ENCODE data around the gene NPTN. TPM values are rescaled to one million over a fixed set of nuclear protein-coding genes. Genes with fewer than 3 reads are reported as not detected.

NPTN gene
- polyA plus RNA-seq, 1 donor from 2014 or later: 27.1 TPM

DNA sequence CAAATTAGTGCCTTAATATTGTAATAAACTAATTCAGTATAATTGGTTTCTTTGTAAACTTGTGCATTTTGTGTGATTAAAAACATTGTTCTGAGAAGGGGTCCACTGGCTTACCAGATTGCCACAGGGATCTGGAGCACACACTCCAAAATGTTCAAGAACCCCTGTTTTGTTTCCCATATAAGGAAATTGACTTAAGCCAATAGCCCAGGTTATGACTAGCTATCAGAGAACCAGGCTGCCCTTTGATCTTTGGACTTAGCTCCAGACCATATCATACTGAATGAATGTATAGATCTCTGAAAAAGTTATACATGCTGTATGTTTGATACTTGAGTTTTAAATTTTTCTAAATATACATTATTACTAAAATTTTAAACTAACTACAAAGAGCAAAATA is 91.7 kb downstream of the NPTN start:
- peaks cover 4% of the 10 kb centered on the region for H3K36me3 Mint-ChIP-seq
- no peaks in the 10 kb centered on the region for H3K4me1 Mint-ChIP-seq
- no peak overlapping the region for H3K27ac Mint-ChIP-seq
- H3K9me3 Mint-ChIP-seq: no peaks in the 10 kb centered on the region
- H3K4me3 Mint-ChIP-seq: no peak overlapping the region
- no peaks in the 10 kb centered on the region for H3K27me3 Mint-ChIP-seq

DNA sequence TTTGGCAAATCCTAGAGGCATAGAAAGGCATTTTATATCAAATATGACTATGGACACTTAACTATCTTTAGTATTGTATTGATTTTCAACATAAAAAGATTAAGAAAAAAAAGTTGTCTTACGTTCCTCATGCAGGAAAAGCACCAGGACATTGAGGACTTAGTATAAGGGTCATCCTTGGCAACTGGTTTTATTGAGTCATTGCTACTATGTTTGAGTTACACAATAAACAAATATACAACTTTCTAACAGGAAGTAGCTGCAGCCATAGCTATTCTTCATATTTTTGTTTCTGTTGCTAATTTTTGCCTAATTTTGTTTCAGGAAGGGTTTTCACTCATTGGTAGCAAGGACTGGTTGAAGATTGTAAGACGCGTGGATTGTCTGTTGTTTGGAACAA is 93.0 kb downstream of the NPTN start:
- H3K4me3 Mint-ChIP-seq: no peak overlapping the region
- no peaks in the 10 kb centered on the region for H3K4me1 Mint-ChIP-seq
- H3K27me3 Mint-ChIP-seq: no peaks in the 10 kb centered on the region
- no peaks in the 10 kb centered on the region for H3K36me3 Mint-ChIP-seq
- no peak overlapping the region for H3K27ac Mint-ChIP-seq
- no peaks in the 10 kb centered on the region for H3K9me3 Mint-ChIP-seq

DNA sequence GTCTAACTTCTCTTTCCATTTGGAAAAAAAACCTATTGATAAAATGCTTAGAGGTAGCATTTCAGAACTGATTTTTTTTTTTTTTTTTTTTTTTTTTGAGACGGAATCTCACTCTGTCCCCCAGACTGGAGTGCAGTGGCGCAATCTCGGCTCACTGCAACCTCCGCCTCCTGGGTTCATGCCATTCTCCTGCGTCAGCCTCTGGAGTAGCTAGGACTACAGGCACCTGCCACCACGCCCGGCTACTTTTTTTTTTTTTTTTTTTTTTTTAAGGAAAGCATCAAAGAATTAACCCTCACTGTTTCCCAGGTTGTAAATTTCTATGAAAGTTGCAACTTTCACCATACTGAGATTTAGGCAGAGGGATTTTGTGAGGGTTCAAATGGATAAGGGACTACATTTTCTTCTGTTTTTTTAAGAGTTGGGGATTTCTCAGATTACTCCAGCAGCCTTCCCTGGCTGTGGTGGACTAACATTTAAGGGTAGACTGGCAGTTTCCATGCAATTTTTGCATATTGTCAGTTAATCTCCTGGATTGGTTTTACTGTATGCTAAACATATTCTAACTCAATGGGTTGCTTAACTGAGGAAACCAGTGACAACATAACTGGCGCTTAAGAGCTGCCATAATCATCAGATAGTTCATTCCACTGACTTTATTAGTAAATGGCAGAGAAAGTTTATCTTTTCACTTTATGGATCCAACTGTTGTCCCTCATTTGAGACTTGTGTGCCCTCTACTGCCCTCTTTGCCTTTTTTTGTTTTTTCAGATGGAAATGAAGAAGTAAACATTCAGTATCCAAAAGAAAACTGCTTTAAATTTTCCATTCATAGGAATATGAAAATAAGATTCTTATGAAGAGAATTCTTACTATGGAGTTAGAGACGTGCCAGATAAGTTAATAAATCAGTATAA is 93.7 kb downstream of the NPTN start:
- no peaks in the 10 kb centered on the region for H3K27me3 Mint-ChIP-seq

DNA sequence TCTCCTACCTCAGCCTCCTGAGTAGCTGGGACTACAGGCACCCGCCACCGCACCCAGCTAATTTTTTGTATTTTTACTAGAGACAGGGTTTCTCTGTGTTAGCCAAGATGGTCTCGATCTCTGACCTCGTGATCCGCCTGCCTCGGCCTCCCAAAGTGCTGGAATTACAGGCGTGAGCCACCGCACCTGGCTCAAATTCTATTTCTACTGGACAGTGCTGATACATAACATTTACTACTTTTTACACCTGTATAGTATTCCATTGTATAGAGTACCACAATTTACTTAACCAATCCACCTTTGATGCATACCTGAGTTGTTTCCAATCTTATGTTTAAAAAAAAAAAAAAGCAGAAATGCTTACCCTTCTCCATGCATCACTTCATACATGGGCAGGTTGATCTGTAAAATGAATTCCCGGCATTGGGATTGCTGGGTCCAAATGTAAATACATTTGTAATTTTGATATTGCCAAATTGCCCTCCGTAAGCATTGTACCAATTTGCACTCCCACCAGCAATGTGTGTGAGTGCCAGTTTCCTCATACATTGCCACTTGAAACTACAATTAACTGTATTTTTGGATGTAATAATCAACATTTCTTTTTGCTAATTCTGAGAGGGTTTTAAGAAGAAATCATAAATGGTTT is 94.5 kb downstream of the NPTN start:
- Mint-ChIP-seq H3K4me3 (no peak overlapping the region), H3K36me3 (no peaks in the 10 kb centered on the region), H3K4me1 (no peaks in the 10 kb centered on the region), H3K9me3 (no peaks in the 10 kb centered on the region), H3K27me3 (no peaks in the 10 kb centered on the region), H3K27ac (no peak overlapping the region)

More for the DNA sequence above, 93.7 kb downstream of the NPTN start:
- no peak overlapping the region for H3K27ac Mint-ChIP-seq
- H3K9me3 Mint-ChIP-seq: no peaks in the 10 kb centered on the region
- no peaks in the 10 kb centered on the region for H3K4me1 Mint-ChIP-seq
- no peak overlapping the region for H3K4me3 Mint-ChIP-seq
- no peaks in the 10 kb centered on the region for H3K36me3 Mint-ChIP-seq

DNA sequence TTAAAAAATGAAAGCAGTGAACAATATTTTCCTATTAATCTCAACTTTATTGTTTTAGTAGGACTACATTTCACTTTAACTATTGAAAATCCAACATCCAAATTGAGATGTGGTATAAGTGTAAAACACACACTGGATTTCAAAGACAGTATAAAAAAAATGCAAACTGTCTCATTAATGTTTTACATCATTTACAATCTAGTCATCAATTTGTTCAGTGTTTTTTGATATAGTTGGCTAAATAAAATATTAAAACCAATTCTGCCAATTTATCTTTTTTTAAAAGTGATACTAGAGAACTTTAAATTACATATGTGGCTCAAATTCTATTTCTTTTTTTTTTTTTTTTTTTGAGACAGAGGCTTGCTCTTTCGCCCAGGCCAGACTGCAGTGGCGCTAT is 95.1 kb downstream of the NPTN start:
- Mint-ChIP-seq H3K9me3 (no peaks in the 10 kb centered on the region), H3K4me1 (no peaks in the 10 kb centered on the region), H3K36me3 (no peaks in the 10 kb centered on the region), H3K27ac (no peak overlapping the region), H3K27me3 (no peaks in the 10 kb centered on the region), H3K4me3 (no peak overlapping the region)

DNA sequence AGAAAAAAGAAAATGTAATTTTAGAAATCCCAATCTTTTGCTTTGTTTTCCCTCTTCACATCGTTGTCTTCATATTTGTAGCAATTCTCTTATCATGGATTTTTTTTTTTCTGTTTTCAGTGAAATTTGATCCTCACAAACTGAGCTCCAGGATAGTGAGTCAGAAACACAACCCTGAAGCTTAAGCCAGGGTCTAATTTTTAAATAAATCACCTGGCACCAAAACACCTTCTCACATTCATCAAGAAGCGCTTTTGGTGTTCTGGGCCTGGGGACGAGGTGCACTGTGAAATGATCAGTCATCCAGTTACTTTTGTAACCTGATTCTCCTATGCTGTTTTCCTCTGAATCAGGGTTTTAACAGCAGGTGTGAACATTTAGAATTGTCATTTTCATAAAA is 102.5 kb downstream of the NPTN start:
- peaks cover 2% of the 10 kb centered on the region for H3K27me3 Mint-ChIP-seq
- no peaks in the 10 kb centered on the region for H3K36me3 Mint-ChIP-seq
- no peak overlapping the region for H3K27ac Mint-ChIP-seq
- no peaks in the 10 kb centered on the region for H3K4me1 Mint-ChIP-seq
- peaks cover 0 to 2% (median 0%) of the 10 kb centered on the region in 3 donors for H3K9me3 Mint-ChIP-seq
- no peak overlapping the region for H3K4me3 Mint-ChIP-seq

DNA sequence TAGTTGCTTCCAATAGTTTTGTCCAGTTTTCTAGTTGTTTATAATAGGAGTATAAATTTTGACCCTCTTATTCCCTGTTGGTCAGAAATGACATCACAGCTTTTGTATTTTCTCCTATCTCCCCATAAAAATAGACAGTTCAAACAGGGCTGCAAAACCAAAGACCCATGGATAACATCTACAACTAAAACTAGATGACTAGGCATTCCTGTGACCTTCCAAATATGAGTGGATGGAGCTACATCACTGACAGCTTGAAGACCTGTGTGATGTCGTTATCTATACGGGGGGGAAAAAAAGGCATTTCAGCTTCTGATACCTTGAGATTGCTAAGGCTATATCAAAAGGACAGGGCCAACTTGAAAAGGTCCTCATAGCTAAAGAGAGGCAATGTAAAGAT is 105.6 kb downstream of the NPTN start:
- peaks cover 0 to 2% (median 0%) of the 10 kb centered on the region in 3 donors for H3K9me3 Mint-ChIP-seq
- peaks cover 2% of the 10 kb centered on the region for H3K27me3 Mint-ChIP-seq
- no peak overlapping the region for H3K4me3 Mint-ChIP-seq
- no peak overlapping the region for H3K27ac Mint-ChIP-seq
- no peaks in the 10 kb centered on the region for H3K4me1 Mint-ChIP-seq
- no peaks in the 10 kb centered on the region for H3K36me3 Mint-ChIP-seq

DNA sequence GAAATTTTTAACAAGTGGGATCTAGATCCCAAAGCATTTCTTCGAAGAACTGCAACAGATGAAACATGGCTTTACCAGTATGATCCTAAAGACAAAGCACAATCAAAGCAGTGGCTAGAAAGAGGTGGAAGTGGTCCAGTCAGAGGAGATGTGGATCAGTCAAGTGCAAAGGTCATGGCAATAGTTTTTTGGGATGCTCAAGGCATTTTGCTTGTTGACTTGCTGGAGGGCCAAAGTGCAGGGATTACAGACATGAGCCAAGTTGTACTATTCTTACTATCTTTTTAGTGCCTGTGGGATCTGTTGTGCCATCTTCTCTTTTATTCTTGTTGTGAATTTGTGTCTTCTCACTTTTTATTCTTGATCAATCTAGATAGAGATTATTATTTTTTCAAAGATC is 108.3 kb downstream of the NPTN start:
- Mint-ChIP-seq H3K27me3 (peaks cover 2% of the 10 kb centered on the region), H3K4me3 (no peak overlapping the region), H3K9me3 (no peaks in the 10 kb centered on the region), H3K27ac (no peak overlapping the region), H3K36me3 (peaks cover 2% of the 10 kb centered on the region), H3K4me1 (no peaks in the 10 kb centered on the region)

DNA sequence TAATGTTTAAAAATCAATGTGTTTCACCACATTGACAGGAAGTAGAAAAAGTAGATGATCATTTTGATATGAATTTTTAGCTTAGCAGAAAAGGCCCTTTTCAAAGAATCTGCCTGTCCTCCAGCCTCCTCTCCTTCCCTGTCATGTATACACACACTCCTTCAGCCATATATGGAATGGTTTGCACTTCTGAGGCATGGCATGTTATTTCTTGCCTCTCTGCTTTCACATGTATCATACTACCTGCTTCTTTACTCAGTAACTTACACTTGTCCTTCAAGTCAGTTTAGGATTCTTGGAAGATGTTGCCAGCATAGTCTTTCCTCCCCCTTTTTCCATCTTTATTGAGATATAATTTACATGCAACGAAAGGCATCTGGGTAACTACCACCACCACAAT is 111.2 kb downstream of the NPTN start:
- H3K27me3 Mint-ChIP-seq: no peaks in the 10 kb centered on the region
- no peak overlapping the region for H3K4me3 Mint-ChIP-seq
- H3K9me3 Mint-ChIP-seq: no peaks in the 10 kb centered on the region
- peaks cover 3% of the 10 kb centered on the region for H3K36me3 Mint-ChIP-seq
- no peaks in the 10 kb centered on the region for H3K4me1 Mint-ChIP-seq
- no peak overlapping the region for H3K27ac Mint-ChIP-seq

DNA sequence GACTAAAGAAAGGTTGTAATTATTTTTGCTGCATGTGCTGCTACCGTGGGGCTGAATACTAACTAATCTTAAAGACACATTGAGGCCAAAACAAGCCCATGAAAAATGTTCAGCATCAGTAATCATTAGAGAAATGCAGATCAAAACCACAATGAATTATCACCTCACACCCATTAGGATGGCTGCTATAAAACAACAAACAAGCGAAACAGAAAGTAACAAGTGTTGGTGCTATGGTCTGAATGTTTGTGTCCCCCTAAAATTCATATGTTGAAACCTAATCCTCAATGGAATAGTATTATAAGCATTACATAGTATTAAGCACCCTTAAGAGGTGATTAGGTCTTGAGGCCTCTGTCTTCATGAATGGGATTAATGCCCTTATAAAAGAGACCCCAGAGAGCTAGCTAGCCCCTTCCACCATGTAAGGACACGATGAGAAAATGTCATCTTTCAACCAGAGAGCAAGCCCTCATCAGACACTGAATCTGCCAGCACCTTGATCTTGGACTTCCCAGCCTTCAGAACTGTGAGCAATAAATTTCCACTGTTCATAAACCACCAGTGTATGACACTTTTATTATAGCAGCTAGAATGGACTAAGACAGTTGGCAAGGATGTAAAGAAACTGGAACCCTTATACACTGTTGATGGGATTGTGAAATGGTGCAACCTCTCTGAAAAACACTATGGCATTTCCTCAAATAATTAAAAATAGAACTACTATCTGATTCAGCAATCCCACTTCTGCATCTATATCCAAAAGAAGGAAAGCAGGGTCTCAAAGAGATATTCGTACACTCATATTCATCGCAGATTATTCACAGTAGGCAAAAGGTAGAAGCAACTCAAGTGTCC is 114.1 kb downstream of the NPTN start:
- Mint-ChIP-seq H3K4me3 (no peak overlapping the region), H3K36me3 (peaks cover 4% of the 10 kb centered on the region), H3K9me3 (no peaks in the 10 kb centered on the region), H3K27me3 (peaks cover 2% of the 10 kb centered on the region), H3K4me1 (no peaks in the 10 kb centered on the region), H3K27ac (no peak overlapping the region)

DNA sequence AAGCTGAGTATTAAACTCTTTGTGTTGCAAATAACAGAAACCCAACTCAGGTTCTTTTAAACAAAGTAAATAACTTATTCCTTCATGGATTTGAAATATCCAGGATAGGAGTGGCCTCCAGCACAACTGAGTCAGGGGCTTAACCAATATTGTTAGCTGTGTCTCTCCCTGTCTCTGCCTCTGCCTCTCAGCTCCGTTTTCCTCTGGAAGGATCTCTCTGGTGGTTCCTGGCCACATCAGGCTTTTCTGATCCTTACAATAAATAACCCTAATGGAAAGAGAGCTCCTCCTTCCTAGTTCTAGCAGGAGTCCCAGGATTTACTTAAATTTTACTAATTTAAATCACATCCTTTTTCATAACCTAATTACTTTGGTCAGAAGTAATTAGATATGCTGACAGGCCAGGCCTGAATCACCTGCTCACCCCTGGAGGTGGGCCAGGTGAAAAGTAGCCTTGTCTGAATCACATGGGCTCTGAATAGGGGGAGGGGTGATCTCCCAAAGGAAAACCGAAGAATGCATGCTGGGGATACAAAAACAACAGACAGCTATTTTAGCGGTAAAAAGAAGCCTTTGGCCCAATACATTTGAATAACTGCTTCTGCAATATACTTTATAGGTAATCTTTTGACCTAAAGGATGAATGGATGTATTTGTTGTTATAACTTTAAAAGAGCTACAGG is 114.9 kb downstream of the NPTN start:
- Mint-ChIP-seq H3K27me3 (peaks cover 2% of the 10 kb centered on the region), H3K36me3 (peaks cover 4% of the 10 kb centered on the region), H3K4me1 (no peaks in the 10 kb centered on the region), H3K4me3 (no peak overlapping the region), H3K27ac (no peak overlapping the region), H3K9me3 (no peaks in the 10 kb centered on the region)

DNA sequence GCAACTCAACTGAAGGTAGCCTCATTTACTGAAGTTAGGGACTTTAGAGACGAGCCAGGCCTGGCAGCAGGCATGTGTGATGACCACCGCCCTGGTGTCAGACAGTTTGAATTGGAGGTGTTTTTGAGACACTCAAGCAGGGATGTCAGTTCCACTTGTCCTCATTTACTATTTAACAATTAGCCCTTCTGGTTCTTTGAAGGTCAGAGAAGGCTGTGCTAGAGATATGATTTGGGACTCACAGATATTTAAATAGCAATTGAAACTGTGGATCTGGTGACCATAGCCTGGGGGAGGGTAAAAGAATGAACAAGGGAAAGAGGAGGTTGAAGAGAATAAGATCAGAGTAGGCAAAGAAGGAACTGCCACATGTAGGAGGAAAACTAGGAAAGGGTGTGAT is 115.6 kb downstream of the NPTN start:
- Mint-ChIP-seq H3K36me3 (peaks cover 4% of the 10 kb centered on the region), H3K4me1 (no peaks in the 10 kb centered on the region), H3K4me3 (no peak overlapping the region), H3K9me3 (no peaks in the 10 kb centered on the region), H3K27ac (no peak overlapping the region), H3K27me3 (peaks cover 2% of the 10 kb centered on the region)

DNA sequence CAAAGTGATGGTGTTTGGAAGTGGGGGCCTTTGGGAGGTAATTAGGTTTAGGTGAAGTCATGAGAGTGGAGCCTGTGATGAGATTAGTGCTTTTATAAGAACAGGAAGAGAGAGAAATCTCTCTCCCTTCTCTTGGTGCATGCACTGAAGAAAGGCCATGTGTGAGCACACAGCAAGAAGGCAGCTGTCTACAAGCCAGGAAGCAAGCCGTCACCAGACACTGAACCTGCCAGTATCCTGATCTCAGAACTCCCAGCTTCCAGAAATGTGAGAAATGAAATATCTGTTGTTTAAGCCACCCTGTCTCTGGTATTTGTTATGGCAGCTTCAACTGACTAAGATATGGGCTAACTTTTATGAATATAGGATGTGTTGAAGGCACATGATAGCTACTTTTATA is 117.7 kb downstream of the NPTN start:
- H3K36me3 Mint-ChIP-seq: peaks cover 1% of the 10 kb centered on the region
- H3K27ac Mint-ChIP-seq: no peak overlapping the region
- H3K4me1 Mint-ChIP-seq: no peaks in the 10 kb centered on the region
- peaks cover 2% of the 10 kb centered on the region for H3K27me3 Mint-ChIP-seq
- H3K9me3 Mint-ChIP-seq: no peaks in the 10 kb centered on the region
- H3K4me3 Mint-ChIP-seq: no peak overlapping the region
